Uterus (tissue), 4 donors: Measurements from ENCODE around the gene SP1. TPM values are rescaled to one million over a fixed set of nuclear protein-coding genes. Genes with fewer than 3 reads are reported as not detected.

Experiments used
- total RNA-seq, 4 donors: library from RNA; depleted of rRNA in 3 of 4; stranded (reverse); fragments of >200 nt in 3 of 4; gene quantifications; one replicate each; pipeline versions ENCODE4 v1.1.0 to v1.2.4, GENCODE V29; 2014 to 2023
- donor health status: DM: yes; HTN: yes; CAD: no.

SP1 gene
- total RNA-seq, 4 donors from 2014 or later: 58.8 to 127 (median 90.7) TPM

Other genes with a start within 250 kb of the SP1 start
- 10 to 100 TPM in 2 of 4 donors, 1 to 10 TPM in 2; 7.7 to 55.5 (median 25.9) TPM for gene ZNF740, start 199.5 kb upstream of the SP1 start, total RNA-seq
- 10 to 100 TPM in 3 of 4 donors, 1 to 10 TPM in 1; 4.1 to 67.6 (median 42.6) TPM for gene CSAD, start 199.3 kb upstream of the SP1 start, total RNA-seq
- 1 to 10 TPM in 3 of 4 donors, not detected in 1; 2.0 to 3.8 (median 2.4) TPM for gene ITGB7, start 172.9 kb upstream of the SP1 start, total RNA-seq
- 10 to 100 TPM in 2 of 4 donors, 1 to 10 TPM in 2; 2.6 to 65.6 (median 28.9) TPM for gene RARG, start 148.0 kb upstream of the SP1 start, total RNA-seq
- gene ESPL1, start 111.9 kb upstream of the SP1 start, total RNA-seq: 1 to 10 TPM in 1 of 4 donors, under 1 TPM in 1, not detected in 2; 0.12 to 4.5 TPM
- gene PFDN5, start 84.6 kb upstream of the SP1 start, total RNA-seq: 1,000 to 10,000 TPM in 2 of 4 donors, 100 to 1,000 TPM in 2; 347 to 1,573 (median 972) TPM
- 10 to 100 TPM; 10.2 to 59.3 (median 33.9) TPM for gene MYG1, start 80.5 kb upstream of the SP1 start, total RNA-seq
- 10 to 100 TPM; 12.3 to 52.2 (median 46.9) TPM for gene AAAS, start 58.6 kb upstream of the SP1 start, total RNA-seq
- gene SP7, start 43.8 kb upstream of the SP1 start, total RNA-seq: under 1 TPM in 2 of 4 donors, not detected in 2; 0.34 to 0.62 TPM
- 10 to 100 TPM in 1 of 4 donors, under 1 TPM in 1, not detected in 2; 0.52 to 12.4 TPM for gene AMHR2, start 43.7 kb downstream of the SP1 start, total RNA-seq
- 10 to 100 TPM in 3 of 4 donors, 1 to 10 TPM in 1; 2.6 to 88.2 (median 20.1) TPM for gene PRR13, start 61.6 kb downstream of the SP1 start, total RNA-seq
- gene PCBP2, start 71.9 kb downstream of the SP1 start, total RNA-seq: 100 to 1,000 TPM; 364 to 929 (median 383) TPM
- gene MAP3K12, start 119.3 kb downstream of the SP1 start, total RNA-seq: 10 to 100 TPM; 13.8 to 65.8 (median 34.7) TPM
- 10 to 100 TPM in 3 of 4 donors, 1 to 10 TPM in 1; 6.7 to 33.2 (median 19.0) TPM for gene TARBP2, start 121.1 kb downstream of the SP1 start, total RNA-seq
- not detected for gene NPFF, start 127.3 kb downstream of the SP1 start, total RNA-seq
- 10 to 100 TPM; 10.6 to 47.6 (median 21.3) TPM for gene ATF7, start 246.2 kb downstream of the SP1 start, total RNA-seq